HG02623 (cell line): ENCODE results near the gene GAB2.
"Not testable (repeated sequence)": the region's sequence is repeated elsewhere in the genome, so short reads cannot be mapped to it uniquely, and the experiment has no call there.

Source experiments
- ATAC-seq: cut with Tn5 transposase; IDR thresholded peaks from one replicate; pipeline ENCODE4 v1.9.1; 2021; ENCODE audit warnings: moderate library complexity; ENCODE audit not compliant: unreplicated experiment

The GAB2 gene

DNA sequence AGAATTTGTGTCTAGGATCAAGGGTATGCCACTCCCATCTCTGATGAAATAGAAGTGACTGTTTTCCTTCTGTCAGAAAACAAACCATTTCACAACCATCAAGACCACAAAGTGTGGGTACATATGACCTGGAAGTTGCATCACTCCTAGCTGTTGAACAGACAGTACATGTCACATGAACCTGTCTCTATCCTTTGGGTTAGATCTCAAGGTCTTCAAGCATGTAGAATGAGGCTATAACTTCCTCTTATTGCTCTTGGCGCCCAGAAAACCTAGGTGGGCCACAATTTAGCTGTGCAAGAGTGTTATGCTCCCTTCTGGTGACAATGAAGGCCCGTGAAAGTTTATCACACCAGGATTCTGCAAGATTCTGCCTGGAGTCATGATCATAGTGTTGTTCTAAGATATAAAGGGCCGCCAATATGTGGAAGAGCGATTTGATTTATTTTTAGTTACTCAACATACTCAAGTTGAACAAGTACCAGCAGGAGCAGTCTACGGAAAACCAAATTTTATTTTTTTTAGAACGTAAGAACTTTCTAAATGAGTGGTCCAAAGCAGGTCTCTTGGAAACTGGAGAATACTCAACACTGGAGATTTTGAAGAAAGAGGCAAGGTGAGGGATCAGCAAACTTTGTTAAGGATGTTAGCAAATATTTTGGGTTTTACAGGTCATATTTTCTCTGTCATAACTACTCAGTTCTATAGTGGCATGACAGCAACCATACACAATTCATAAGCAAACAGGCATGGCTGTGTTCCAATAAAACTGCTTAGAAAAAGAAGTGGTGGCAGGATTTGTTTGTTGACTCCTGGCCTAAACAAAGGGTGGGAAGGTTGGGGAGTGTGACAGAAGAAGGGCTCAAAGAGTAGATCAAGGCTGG, 127.1 kb downstream of the GAB2 start:
- no peak for ATAC-seq

DNA sequence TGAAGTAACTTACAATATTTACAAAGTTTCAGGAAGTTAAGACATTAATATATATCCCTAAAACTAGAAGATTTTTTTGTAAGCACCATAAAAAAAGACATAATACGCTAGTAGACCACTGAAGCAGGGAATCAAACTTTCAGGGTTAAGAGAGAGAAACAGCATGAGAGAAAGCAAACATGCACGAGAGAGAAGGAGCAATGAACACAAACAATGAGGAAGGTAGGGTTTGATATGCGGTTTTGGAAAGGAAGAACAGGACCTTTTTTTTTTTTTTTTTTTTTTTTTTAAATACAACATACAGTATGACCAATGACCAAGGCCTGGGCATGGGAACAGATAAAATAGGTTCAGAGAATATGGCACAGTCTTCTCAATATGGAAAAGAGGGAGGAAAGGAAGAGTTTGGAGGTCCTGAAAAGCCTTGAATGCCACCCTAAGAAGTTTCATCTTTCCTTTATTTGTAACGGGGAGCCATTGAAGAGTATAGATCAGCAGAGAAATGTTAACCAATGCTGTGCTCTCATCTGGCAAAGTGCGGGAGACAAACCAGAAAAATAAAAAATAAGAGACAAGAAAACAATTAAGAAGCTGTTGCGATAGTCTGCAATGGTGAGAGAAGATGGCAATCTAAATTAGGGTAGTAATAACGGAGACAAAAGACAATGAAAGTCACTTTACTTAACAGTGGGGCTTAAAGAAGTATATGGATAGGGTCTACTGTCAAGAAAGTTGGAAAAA, 127.9 kb downstream of the GAB2 start:
- ATAC-seq, result no peak

DNA sequence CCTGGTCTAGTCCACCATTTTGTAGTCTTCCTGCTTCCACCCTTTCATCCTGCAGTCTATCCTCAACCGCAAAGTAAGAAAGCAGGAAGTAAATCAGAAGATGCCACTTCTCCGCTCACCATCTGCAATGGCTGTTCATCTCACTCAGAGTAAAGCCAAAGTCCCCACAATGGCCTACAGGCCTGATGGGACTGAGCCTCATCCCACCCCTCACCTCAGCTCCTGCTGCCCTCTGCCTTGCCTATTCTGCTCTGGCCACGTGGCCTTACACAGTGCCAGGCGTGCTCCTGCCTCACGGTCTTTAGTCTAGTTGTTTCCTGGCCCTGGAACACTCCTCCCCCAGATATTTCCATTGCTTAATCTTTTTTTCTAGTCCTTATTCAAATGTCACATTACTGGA, 133.4 kb downstream of the GAB2 start:
- ATAC-seq, result no peak

DNA sequence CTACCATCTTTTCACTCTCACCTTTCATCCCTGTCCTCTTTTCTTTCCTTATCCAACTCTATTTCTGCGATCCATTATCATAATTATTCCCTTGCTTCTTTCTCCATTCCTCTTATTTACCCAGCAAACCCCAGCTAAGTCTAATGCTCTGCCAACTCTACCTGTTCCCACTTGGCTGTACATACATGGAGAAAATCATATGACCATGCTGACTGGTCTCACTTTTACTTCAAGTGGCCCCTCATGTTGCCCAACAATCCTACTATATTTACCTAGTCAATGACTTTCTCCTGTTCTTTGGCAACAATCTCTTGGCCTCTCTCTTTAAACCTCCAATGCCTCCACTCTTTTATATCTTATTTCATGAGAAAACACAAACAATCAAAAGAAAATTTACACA, 134.8 kb downstream of the GAB2 start:
- ATAC-seq, result no peak

DNA sequence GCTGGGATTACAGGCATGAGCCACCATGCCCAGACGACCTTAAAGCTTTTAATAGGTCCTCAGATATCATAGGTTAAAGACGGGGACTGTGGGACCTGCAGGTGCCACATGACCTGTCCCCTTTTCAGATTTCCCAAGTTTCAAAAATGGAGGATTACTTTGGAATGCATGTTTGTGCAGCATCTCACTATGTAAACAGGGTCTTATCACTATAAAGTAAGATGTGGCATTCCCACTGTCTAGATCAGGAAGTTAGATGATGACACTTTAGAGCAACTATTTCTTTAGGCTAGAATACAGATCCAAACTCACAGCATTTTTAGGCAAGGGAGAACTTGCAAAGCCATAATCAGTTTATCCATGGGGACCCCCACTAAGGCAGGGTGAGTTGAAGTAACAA, 136.1 kb downstream of the GAB2 start:
- ATAC-seq, result no peak

DNA sequence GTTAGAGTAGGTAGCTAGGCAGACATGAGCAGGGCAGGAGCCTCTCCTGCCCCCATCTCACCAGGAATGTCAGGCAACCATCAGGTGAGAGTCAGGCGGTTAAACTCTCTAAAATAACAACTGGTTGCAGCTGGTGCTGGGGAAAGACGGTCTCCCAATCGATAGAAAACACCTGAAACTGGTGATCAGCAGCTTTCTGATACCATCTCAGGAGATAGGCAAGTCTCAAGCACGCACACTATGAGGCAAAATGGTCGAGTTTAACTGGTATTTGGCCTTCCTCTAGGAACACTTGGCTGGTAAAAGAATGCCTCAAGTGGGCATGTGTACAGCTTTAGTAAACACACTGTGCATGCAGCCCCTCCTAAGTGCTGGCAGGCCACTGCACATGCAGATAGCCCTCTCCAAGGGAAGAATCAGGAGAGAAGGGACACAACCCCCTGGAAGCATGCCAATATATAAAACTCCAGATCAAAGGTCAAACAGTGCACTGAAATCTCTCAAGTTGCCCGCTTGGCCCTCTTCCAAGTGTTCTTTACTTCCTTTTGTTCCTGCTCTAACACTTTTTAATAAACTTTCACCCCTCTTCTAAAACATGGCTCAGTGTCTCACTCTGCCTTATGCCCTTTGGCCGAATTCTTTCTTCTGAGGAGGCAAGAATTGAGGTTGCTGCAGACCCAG, 140.2 kb downstream of the GAB2 start:
- no peak for ATAC-seq

DNA sequence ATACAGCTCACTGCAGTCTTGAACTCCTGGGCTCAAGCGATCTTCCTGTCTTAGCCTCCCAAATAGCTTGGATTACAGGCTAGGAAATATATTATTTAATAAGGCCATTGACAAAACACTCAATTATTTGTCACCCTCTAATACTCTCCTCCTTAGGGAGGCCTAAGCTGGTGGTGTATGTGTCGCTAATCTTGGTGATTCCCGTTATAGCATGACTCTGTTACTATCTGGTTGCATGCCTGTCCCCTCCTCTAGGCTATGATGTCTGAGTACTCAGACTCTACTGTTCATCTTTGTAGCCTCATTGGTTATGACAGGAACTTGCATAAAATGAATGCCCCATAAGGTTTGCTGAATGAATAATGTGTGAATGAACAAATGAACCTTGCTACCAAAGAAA, 141.3 kb downstream of the GAB2 start:
- no peak for ATAC-seq

DNA sequence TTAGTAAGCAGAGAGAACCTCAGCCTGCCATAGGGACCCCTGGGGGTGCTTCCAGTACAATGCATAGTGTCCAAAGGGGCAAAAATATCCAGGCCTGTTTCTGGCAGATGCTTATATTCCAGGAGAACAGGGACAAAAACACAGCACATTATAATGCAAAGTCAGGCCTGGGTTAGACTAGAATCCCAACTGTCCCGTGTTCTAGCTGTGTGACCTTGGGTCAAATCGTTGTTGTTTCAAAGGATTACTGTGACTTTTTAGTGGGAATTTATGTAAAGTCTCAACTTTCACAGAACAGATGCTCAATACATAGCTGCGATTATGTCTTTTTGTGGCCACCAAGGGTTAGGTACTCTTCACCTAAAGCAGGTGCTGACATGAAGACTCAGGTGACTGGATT, 142.9 kb downstream of the GAB2 start:
- no peak for ATAC-seq

DNA sequence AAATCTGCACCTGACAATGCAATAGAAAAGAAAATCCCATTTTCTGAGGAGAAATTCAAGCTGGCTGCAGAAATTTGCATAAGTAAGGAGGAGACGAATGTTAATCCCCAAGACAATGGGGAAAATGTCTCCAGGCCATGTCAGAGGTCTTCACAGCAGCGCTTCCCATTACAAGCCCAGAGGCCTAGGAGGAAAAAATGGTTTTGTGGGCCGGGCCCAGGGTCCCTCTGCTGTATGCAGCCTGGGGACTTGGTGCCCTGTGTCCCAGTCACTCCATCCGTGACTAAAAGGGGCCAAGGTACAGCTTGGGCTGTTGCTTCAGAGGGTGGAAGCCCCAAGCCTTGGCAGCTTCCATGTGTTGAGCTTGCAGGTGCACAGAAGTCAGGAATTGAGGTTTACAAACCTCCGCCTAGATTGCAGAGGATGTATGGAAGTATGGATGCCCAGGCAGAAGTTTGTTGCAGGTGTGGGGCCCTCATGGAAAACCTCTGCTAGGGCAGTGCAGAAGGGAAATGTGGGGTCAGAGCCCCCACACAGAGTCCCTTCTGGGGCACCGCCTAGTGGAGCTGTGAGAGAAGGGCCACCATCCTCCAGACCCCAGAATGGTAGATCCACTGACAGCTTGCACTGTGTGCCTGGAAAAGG, 144.9 kb downstream of the GAB2 start:
- not testable (repeated sequence) for ATAC-seq

DNA sequence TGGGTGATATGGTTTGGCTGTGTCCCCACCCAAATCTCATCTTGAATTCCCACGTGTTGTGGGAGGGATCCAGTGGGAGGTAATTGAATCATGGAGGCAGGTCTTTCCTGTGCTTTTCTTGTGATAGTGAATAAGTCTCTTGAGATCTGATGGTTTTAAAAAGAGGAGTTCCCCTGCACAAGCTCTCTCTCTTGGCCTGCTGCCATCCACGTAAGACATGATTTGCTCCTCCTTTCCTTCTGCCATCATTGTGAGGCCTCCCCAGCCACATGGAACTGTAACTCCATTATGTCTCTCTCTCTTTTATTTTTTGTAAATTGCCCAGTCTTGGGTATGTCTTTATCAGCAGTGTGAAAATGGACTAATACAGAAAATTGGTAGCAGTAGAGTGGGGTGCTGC, 145.8 kb downstream of the GAB2 start:
- not testable (repeated sequence) for ATAC-seq

DNA sequence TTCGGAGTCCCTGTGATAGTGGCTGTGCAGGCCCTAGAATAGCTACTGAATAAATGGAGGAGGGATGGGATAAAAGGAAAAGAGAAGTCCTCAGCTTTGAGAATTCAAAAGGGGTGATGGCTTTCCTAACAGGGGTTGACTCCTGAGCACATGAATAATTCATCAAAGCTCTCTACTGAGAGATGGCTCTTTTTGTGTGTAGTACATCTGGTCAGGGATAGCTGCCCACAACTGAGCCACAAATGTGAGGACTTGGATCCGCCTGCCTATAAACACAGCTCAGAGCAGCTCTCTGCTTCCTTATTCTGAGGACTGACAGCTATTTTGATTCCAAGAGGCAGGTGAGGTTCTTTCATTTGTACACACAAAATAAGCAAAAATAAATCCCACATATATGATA, 146.6 kb downstream of the GAB2 start:
- ATAC-seq, result no peak

DNA sequence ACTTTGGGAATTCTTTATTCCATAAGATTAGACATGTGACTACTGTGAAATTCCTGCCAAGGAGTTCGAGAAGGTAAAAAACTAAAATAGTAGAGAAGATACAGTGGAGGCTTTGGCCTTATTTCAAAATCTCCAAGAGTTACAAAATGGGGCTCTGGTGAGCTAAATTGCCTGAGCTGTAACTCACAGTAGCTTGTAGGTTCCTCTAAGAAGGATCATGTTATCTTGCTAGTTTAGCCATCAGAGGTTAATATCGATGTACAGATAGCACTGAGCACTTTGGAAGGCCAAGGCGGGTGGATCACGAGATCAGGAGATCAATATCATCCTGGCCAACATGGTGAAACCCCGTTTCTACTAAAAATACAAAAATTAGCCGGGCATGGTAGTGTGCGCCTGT, 147.8 kb downstream of the GAB2 start:
- no peak for ATAC-seq

DNA sequence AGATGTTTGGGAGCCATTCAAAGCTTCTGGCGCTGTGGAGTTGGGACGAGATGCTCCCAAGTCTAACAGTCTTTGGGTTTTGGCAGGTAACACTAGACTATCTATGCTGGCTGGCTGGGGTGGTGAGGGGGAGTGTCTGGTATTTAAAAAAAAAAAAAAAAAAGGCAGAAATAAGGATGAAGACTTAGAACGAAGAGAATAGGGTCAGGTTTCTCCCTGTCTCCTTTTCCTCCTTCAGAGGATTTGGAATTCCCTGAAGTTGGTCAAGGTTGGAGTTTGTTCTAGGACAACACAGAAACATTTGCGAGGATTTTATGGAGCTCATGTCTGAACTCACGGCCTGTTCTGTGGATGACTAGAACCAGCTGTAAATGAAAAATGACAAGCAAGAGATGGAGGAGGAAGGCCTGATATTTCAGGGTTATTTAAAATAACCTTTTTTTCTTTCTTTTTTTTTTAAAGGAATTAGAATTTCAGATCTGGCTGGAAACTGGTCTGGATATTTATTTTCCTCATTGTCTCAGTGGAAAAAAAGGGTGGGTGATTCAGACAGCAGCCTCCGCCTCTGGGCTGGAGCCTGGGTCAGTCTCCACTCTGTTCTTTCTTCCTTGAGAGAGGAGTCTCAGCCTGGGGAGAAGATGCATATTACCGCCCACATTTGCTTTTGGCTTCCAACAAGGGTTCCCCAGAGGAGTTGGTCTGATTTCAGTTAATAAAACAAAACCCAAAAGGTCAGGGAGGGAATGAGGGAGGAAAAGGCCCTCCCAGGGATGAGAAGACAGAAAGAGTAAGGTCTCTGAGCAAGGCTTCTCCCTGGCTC, 148.8 kb downstream of the GAB2 start:
- ATAC-seq, result no peak

DNA sequence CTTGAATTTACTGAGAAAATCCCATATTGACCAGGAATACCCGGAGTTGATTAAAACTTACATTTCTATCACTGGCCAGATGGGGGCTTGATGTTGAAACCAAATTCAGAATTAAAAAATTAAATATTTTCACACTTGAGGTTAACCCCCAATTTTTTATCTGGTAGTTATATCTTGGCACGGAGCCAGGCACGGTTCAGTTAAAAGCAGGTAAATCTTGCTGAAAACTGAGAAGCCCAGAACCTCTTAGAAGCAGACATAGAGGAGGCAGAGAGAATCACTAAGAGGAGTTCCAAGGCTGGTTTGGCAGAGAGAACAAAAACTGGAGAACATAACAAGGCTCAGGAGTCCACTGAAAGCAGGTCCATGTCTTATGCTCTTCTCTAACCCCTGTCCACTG, 151.2 kb downstream of the GAB2 start:
- no peak for ATAC-seq

DNA sequence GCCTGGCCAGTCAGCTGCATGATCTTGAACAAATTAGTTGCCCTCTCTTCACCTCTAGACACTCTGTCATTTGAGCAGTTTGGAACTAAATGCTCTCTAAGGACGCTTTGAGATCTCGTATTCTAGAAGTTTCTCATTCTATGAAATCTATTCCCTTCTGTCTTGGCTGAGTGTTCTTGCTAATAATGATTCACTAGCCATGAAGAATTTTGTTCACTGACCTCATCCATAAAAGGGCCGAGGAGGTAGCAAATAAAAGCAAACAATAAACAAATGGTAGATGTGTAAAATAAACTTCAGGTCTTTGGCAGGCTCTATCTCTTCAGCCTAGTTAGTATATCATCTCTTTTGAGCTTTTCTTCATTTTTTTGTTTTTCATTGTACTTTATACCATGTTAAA, 152.3 kb downstream of the GAB2 start:
- ATAC-seq, result no peak

DNA sequence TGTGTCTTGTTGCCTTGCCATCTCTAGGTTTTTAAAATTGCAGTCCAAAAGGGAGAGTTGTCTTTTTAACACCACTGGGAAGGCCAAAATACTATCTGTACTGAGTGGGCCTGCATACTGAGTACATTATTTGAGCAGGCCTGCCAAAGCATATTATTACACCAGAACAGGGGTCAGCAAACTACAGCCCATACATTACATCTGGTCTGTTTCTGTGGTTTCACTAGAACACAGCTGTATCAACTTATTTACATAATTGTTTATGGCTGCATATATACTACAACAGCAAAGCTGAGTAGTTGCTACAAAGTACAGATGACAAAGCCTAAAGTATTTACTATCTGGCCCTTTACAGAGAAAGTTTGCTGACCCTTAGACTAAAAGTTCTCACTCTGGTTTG, 154.9 kb downstream of the GAB2 start:
- ATAC-seq, result no peak

DNA sequence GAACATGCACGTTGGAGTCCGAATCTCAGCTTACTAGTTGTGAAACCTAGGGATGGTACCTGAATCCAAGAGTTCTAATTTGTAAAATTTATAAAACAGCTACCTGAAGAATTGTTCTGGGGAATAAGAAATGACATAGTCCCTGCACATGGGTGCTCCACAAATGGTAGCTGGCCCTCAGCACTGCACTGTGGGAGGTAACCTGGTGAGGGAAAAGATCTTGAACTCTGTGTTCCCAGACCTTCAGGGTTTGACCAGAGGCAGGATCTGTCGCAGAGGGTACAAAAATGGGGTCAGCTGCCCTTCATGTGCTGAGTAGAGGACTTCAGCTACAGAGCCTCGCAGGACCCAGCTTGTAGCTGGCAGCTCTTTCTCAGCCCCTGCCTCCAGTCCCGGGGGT, 155.4 kb downstream of the GAB2 start:
- ATAC-seq, result no peak

DNA sequence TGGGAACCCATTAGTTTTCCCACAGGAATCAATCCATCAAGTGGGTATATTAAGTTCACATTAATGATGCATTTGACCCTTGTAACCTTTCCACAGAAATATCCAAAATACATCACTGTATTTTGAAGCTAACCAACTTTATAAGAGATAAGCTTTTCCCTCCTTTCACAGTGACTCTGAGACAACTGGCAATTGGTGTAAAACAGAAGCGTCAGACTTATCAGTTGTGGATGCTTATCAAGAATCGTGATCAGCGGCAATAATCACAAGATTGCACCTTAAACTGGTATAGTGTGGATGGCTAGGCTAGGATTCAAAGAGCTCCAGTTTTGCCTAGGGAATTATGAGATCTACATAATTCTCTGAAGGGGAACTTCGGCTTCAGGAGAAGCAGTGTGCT, 155.8 kb downstream of the GAB2 start:
- ATAC-seq, result no peak

DNA sequence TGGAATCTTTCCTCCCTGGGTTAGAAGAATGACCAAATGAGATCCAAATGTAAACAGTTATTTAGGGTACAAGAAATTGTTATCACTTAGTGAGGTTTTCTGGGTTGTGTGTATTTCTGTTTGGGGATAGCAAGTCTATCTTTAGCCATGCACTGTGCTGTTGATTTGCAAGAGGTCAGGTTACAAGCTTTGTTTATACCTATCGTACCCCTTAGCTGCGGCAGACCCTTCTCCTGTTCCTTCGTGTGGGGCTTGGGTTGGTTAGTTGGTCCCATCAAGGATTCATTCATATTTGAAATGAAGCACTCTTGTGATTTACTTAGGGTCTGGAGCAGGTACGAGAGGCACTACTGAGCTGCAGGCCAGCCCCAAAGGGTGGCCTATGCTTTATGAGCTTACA, 156.3 kb downstream of the GAB2 start:
- no peak for ATAC-seq

DNA sequence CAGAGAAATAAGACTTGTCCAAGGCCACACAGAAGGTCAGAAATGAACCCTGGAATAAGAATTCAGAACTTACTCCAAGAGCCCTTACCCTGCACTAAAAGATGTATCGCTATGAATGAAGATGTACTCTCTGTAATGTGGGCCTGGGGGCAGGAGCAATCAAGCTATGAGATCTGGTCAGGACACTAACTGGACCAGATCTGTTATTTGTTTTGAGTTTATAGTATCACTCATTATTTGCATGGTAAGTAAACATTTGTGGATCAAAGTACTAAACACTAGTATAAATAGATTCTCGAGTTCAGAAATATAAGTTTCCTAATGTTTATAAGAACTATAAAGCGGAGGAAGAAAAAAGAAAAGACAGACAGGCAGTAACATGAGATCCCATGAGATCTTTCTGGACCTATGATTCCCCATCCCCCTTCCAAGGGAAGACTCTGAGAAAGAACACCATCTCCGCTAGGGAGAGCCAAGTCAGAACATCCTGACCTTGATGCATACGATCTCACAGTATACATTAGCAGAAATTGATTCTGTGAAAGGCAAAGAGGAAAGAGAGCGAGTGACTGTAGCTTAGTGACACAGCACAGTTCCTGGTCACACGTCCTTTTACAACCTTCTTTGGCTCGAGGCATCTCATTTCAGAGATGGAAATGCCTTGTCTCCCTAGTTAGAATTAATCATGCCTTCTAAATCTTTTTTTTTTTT, 157.7 kb downstream of the GAB2 start:
- ATAC-seq, result no peak
